ENCODE results near the gene FBXL19. TPM values are rescaled to one million over a fixed set of nuclear protein-coding genes. Genes with fewer than 3 reads are reported as not detected.
A peak's percentile ranks its signal among the peaks of the same experiment; 100 is the strongest.

FBXL19 gene
- total RNA-seq, 1 donor from 2014 or later = 76.8 TPM

DNA sequence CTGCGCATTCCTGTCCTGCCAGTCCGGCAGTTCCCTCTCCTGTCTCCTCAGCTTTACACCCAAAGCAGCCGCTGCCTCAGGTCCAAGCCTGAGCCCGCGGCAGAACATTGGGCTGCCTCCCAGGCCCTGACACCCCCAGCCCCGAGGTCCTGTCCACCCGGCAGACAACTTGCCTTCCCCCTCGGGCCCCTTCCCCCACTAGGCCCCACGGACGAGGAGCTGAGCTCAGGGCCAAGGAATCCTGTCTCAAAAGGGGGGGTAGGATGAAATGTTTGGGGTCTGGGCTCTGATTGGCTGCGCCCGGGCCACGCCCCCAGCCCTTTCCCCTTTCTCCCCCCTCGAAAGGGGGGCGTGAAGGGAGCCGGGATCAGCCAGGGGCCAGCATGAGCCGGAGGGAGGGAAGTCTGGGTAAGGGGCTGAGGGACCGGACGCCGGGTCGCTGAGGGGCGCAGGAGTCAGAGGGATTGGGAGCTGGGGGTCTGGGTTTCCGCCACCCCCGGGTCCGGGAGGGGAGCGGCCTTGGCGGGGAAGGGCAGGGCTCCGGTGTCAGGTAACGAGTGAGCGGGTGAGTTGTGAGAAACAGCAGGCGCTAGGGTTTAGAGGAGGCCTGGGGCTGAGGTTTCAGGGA is 27.0 kb upstream of the FBXL19 start, which contains the start of gene CTF1:
CTF1 (plus strand) TSS at position 354 of the 628 bp plus-strand sequence; CDS start at position 384, 30 bp downstream.
- peak; percentile 50 for DNase-seq
- Mint-ChIP-seq H3K36me3 (ENCODE audit: unreplicated experiment) (no peaks in the 10 kb centered on the region), H3K9me3 (ENCODE audit: unreplicated experiment) (peaks cover 24% of the 10 kb centered on the region), H3K27ac (ENCODE audit: unreplicated experiment) (peak within 1 kb of the TSS; percentile 86), H3K27me3 (ENCODE audit: unreplicated experiment) (peaks cover 15% of the 10 kb centered on the region), H3K4me3 (ENCODE audit: unreplicated experiment) (peak within 1 kb of the TSS; percentile 75), H3K4me1 (ENCODE audit: low read depth, unreplicated experiment) (peaks cover 16% of the 10 kb centered on the region)
- no peak for TF ChIP-seq CTCF (IDR thresholded peaks at IDR 0.05; ENCODE audit: partially characterized antibody, unreplicated experiment)

- TF ChIP-seq CTCF (IDR thresholded peaks at IDR 0.05; ENCODE audit: partially characterized antibody, unreplicated experiment) = no peak
- Mint-ChIP-seq H3K4me3 (ENCODE audit: unreplicated experiment) (peak overlapping the region; percentile 75), H3K4me1 (ENCODE audit: low read depth, unreplicated experiment) (peaks cover 16% of the 10 kb centered on the region), H3K9me3 (ENCODE audit: unreplicated experiment) (peaks cover 23% of the 10 kb centered on the region), H3K27me3 (ENCODE audit: unreplicated experiment) (peaks cover 15% of the 10 kb centered on the region), H3K36me3 (ENCODE audit: unreplicated experiment) (no peaks in the 10 kb centered on the region), H3K27ac (ENCODE audit: unreplicated experiment) (peak overlapping the region; percentile 86)
- peak; percentile 90 for DNase-seq
These were observed 26.3 kb upstream of the FBXL19 start for GRCh38 chr16:30896889-30897733.

- peaks cover 12% of the 10 kb centered on the region for H3K27me3 Mint-ChIP-seq (ENCODE audit: unreplicated experiment)
- H3K4me1 Mint-ChIP-seq (ENCODE audit: low read depth, unreplicated experiment) = peaks cover 14% of the 10 kb centered on the region
- no peak overlapping the region for H3K27ac Mint-ChIP-seq (ENCODE audit: unreplicated experiment)
- no peak overlapping the region for H3K4me3 Mint-ChIP-seq (ENCODE audit: unreplicated experiment)
- no peaks in the 10 kb centered on the region for H3K36me3 Mint-ChIP-seq (ENCODE audit: unreplicated experiment)
- TF ChIP-seq CTCF (IDR thresholded peaks at IDR 0.05; ENCODE audit: partially characterized antibody, unreplicated experiment) = no peak
- DNase-seq = no peak
- peaks cover 17% of the 10 kb centered on the region for H3K9me3 Mint-ChIP-seq (ENCODE audit: unreplicated experiment)
These were observed 23.6 kb upstream of the FBXL19 start for GRCh38 chr16:30899794-30900193.

DNA sequence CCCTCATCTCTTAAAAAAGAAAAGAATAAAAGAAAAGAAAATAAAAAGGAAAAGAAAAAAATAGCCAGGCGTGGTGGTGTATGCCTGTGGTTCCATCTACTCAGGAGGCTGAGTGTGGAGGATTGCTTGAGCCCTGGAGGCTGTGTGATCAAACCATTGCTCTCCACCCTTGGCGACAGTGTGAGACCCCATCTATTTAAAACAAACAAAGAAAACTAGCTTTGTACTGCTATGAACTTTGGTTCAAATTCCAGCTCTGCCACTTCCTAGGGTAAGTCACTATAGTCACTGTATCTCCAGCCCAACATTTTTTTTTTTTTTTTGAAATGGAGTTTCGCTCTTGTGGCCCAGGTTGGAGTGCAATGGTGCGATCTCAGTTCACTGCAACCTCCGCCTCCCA is 22.8 kb upstream of the FBXL19 start:
- Mint-ChIP-seq H3K27me3 (ENCODE audit: unreplicated experiment) (peaks cover 10% of the 10 kb centered on the region), H3K36me3 (ENCODE audit: unreplicated experiment) (no peaks in the 10 kb centered on the region), H3K4me1 (ENCODE audit: low read depth, unreplicated experiment) (peaks cover 11% of the 10 kb centered on the region), H3K27ac (ENCODE audit: unreplicated experiment) (no peak overlapping the region), H3K4me3 (ENCODE audit: unreplicated experiment) (no peak overlapping the region), H3K9me3 (ENCODE audit: unreplicated experiment) (peaks cover 13% of the 10 kb centered on the region)
- no peak for TF ChIP-seq CTCF (IDR thresholded peaks at IDR 0.05; ENCODE audit: partially characterized antibody, unreplicated experiment)
- no peak for DNase-seq
